HG02642 (cell line): ENCODE data around the gene TMEM212.
A peak's percentile ranks its signal among the peaks of the same experiment; 100 is the strongest.
"Not testable (repeated sequence)": the region's sequence is repeated elsewhere in the genome, so short reads cannot be mapped to it uniquely, and the experiment has no call there.

Source experiments
- ATAC-seq: cut with Tn5 transposase; IDR thresholded peaks from one replicate; pipeline ENCODE4 v1.9.1; 2021; ENCODE audit warnings: mild to moderate bottlenecking; ENCODE audit not compliant: unreplicated experiment, poor library complexity

Gene TMEM212

DNA sequence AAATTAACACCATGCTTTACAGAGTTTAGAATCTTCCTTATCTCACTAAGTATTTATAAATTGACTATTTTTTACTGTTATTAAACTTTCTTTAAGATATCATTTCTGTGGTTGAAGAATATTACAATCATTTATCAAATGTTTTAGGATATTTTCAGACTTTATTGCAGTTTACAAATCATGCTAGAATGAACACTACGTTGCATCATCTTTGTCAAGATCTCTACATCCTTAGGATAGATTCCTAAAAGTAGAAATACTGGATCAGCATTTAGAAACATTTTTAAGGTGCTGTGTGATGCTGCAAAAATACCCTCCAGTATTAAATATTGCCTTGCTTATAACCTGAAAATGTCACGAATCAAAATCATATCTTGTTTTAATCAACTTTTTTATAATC, 30.3 kb upstream of the TMEM212 start:
- ATAC-seq: no peak

DNA sequence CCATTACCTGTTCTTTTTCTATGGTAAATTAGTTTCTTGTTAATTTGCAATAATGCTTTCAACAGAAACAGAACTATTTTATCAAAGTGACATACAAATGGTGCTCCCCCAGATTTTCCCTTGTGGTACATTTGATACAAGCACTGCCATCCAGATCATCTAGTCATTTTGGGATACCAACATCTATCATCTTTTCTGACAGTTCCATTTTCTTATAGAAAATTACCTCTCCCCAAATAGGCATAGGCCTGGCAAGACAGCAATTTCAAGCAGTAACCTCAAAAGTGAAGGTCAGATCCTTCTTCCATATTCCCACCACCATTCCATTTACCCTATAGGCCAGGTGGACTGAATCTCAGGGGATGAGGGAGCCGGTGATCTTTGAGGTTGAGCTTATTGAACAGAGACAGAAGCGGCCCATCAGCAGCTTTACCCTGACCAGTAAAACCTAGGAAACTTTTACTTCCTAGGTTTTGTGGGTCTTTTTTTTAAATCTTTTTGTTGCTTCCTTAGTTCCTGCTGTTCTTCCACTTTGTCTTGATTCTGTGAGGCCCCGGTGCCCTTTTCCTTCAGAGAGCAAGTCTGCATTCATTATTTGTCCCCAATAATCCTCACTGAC, 29.8 kb upstream of the TMEM212 start:
- no peak for ATAC-seq

DNA sequence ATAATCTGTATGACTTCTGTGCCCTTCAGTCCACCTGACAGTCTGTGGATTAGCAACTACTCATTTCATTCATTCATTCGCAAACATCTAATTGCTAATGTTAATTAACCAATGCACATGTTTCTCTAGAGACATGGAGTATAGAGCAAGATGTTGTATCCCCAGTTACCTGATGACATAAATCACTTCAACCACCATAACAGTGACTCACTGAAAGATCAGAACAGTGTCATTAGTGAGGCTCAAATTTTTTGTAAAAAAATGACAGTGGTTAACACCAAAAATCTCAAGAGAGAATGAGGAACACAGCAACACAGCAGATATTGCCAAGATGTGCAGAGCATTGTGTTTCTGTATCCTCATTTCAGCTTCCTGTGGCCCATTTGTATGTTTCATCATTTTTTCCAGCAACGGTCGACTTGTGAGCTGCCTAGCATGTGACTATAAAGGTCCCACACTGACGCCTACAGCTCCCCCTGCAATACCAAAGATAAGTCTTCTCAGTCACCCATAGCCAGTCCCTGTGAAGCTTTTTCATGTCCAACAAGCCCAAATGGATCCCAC, 29.2 kb upstream of the TMEM212 start:
- no peak for ATAC-seq

DNA sequence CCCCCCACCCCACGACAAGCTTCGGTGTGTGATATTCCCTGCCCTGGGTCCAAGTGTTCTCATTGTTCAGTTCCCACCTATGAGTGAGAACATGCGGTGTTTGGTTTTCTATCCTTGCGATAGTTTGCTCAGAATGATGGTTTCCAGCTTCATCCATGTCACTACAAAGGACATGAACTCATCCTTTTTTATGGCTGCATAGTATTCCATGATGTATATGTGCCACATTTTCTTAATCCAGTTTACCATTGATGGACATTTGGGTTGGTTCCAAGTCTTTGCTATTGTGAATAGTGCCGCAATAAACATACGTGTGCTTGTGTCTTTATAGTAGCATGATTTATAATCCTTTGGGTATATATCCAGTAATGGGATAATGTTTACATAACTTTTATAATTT, 28.5 kb upstream of the TMEM212 start:
- not testable (repeated sequence) for ATAC-seq

DNA sequence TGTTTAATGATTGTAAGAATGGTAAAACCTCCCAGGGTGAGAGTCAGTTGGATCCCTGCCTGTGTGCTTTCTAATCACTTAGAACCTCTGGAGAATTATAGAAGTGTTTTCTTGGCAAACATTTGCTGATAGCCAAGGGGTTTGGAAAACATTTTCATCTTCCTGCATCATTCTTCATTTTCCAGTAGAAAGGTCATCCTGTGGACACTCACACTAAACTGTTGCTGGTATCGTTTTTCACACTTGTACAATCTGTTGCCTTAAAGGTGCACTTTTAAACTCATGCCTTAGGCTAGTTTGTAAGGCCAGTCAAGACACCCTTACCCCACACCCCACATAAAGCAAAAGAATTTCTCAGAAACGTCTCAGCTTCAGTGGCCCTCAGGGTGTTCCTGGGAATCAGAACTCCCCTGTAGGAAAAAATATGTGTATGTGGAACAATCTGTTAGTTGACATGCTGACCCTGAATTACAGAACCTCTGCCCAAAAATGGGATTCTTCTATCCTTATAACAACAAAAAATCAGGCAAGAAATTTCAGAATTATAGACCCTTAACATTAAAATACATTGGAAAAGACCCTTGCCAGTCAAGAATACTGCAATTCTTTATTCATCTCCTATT, 27.1 kb upstream of the TMEM212 start:
- ATAC-seq: no peak

DNA sequence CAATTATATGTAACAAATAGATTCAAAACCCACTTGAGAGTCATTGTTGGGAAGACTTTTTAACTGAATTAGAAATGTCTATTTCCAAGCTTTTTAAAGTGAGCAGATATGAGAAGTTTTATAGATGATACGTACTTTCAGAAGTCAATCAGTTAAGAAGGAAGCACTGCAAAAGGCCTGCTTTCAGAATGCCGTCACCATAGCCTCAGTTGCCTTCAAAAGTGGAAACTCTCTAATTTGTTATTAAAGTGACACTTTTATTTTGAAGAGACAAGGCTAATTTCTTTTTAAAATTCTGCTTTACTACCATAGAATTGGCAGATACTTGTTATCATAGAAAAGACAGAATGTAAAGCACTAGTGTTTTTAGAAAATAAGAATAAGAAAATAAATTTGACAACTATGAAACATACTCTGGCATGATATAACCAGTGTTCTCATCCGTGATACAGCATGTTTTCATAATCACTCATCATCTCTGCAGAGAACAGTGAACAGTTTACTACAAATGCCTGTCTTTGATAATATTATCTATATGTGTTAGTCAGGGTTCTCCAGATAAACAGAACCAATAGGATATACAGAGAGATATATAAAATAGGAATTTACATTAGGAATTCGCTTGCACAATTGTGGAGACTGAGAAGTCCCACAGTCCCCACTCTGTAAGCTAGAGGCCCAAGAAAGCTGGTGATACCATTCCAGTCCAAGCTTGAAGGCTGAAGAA, 25.9 kb upstream of the TMEM212 start:
- no peak for ATAC-seq

DNA sequence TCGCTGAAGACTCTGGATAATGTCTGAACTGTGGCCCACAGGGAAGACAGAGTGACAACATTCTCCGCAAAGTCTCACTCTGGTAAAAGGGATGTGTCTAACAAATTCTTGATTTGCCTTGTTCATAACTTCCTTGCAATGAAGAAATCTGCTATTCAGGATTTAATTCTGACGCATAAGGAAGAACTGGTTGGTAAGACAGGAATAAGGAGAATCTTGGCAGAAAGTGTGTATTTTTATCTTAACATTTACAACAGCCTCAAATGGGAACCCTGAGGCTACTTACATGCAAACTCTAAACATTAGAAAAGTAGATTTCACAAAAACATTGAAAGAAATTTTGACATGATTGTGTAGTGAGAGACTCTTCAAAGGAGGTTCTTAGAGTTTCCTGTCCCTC, 22.1 kb upstream of the TMEM212 start:
- no peak for ATAC-seq

DNA sequence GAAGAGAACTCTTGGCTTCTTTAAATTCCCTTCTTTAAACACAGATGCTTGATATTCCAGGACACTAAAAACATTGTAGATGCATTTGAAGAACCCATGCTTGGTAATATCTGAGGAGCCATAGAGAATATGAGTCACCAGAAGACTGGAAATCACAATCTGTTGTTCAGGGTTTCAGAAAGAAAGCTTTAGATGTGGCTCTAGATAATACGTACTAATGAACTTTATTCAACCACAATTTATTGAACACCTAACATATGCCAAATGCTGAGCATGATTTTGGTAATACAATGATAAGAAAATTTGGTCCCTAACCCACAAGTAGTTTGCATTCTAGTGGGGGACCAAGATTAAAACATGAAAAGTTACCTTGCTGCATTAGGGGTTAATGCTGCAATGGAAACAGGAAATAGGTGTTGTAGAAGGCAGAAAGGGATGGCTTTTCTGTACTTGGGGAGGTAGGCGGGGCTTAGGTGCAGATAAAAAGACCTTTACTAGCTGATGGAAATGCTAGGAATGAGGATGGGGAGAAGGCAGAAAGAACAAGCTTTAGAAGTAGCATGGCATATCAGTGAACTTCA, 21.3 kb upstream of the TMEM212 start:
- no peak for ATAC-seq

DNA sequence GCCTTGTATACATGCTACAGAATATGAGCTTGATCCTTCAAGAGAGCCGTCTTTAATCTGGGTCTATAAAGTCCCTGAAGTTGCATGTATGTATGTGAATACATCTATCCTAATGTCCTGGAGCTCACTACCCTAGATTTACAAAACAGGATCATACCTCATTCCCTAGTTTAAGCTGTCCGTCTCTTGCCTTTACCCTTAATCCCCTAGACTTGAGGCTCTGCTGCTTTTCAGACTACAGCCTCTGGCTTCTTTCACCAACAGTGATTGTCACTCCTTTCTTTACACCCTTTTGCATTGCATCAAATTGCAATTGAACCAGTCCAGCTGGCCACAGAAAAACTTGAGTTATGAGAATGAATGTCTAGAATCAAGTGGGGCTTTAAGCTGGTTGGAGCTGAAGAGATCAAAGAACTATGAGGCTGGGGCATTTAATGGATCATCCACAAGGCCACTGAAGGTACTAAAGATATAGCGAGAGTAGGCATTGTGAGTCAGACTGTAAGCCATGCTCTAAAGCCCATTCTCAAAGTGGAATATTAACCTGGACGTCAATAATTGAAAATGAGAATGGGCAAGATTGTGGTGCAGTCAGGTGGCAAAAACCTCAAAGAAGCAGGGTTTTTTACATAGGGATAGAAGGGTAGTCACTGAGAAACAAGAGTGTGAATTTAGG, 20.6 kb upstream of the TMEM212 start:
- peak; percentile 67 for ATAC-seq

DNA sequence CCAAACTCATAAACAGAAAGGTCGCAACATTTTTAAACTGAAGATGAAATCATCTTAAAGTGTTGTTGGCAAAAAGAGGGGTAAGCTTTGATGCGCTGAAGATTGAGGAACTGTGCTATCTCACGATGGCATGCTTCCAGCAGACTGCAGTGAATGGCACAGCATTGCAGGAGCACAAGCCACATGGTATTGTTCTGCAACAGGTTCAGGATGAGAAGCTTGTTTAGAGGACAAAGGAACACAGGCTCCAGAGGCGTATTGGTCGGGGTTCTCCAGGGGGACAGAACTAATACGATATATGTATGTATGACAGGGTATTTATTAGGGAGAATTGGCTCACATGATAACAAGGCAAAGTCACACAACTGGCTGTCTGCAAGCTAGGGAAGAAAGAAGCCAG, 19.0 kb upstream of the TMEM212 start:
- ATAC-seq: no peak

DNA sequence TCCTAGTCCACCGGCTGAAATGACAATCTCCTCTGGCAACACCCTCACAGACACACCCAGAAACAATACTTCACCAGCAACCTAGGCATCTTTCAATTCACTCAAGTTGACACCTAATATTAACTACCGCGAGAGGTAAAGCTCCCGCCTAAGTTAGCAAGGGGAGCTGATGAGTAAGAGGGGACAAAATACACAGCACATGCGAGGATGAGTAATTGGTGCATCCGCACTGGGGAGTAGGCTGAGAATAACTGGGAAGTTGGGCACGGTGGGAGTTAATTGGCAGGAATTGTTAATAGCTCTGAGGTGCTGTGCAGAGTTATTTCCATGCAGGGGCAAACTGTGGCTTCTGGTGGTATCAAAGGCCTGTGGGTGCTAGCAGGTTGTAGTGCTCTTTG, 18.3 kb upstream of the TMEM212 start:
- no peak for ATAC-seq

DNA sequence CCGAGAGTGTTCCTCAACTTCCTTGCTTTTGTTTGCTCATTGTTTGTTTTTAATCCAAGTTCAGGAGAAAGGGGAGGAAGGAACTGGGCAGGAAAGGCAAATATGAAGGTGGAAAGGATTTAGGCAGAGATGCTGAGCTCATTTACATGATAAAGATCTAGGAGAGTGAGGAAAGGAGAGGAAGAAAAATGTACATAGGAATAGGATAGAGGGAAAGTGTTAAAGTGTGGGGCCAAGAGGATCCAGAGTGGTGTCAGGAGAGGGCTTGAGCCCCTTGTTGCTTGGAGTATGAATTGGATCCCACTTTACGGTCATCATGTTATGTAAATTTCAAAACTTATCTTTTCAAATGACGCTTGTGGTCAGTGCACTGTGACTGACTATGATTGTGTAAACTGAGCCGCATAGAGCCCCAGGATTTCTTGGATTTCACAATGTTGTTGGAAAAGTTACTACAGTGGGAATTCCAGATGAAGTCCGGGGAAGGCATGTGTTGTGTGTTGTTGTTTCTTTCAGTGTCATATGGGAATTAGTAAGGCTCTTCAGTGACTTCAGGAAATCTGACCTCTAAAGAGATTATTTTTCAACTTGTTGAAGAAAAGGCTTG, 17.8 kb upstream of the TMEM212 start:
- ATAC-seq: no peak

DNA sequence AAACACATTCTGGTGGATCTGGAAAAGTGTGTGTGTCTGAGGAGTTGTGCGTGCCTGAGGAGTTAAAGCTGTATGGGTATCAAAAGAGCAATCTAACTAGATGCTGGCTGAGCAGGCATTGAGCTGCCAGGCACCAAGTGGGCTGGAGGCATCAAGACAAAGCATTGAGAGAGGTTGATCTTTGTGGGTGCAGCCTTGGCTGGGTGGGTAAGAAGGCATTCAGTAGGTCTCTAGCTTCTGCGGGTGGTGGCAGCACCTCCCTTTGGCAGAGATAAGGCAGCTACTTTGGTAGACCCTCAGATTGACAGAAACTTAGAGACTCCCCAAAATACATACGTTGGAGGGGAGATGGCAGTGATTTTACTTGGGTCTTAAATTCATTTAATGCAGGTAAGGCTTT, 15.8 kb upstream of the TMEM212 start:
- ATAC-seq: no peak

DNA sequence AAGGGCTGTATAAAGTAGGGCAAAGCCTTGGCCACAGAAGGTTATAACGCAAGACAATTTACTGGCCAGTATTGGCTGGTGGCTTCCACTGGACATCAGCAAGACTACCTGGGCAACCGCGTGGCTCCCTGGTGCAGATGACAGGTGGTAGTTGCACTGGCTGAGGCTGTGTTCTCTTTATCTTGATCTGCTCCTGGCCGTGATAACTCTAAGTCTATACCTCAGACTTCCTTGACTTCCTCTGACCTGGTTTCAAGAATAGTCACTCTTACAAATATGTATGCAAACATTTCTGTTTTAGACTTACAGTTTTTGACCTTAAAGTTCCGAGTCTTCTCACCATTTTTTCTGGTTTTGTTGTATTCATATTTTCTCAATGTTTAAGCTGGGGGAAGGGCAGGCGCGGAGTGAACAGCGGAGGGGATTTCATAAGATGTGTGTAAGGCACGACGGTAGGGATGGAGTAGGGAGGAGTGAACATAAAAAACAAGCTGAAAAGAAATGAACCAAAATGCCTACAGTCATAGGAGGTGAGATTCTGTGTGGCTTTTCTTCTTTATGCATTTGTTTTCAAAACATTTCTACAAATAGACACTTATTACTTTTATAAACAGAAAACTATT, 15.2 kb upstream of the TMEM212 start:
- ATAC-seq: no peak

DNA sequence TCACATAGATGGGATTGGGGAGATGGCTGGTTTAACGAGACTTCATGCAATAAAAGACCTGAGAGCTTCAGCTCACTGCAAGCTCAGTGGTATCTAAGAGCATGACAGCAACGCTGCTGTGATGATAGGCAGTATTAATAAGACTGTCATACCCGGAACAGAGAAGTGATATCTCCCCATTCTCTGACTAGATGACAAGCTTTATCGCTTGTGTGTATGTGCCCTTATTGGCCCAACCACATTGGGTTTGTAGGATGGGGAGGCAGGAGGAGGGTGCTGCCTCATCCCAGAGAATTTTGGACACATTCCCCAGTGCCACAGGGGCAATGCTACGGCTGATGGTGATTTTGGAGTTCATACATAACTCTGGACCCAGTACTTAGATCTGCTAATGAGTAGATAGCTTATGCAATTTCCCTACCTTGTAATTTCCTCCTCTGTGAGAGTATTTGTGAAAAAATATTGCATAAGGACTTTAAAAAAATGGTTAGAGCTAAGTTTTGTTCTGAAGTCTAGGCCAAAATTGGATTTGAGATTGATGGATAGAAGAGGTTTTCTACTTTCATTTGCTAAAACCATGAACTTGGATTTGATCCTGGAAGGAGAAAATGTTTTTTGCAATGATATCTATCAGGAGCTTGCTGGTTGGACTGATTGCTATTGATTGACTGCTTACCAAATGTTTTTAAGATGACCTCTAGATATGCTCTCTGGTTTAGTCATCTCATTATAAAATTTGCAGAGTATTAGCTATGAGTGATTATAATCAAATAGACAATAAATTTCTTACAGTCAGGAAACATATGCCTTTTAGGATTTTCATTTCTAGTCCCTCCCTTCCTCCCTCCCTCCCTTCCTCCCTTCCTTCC, 14.0 kb upstream of the TMEM212 start:
- ATAC-seq: no peak

DNA sequence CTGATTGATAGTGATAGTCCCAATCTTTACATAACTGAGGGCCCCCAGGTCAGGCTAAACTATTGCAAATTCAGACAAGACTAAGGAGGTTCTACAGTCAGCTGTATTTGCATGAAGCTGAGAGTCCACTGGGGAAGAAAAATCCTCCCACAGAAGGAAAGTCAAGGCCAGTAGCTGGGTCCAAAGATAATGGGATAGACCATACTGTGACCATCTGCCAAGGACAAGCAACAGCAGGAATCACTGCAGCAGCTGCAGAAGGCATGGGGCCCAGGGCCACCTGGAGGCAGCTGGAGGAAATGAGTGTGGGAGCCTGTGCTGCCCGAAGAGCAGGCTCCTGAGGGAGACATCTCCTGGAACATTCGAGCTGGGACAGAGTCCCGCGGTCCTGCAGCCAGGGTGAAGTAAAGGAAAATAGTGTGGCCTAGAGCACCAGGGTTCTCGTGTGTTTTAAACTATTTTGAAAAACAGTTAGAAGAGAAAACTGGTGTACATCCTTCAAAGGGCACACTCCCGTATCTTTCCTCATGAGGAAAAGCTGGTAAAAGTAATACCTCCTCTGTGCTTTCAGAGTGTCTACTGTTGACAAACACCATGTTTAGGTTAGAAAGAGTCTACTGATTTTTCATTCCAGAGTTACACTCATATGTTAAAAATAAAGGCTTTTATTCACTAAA, 13.2 kb upstream of the TMEM212 start:
- peak; percentile 67 for ATAC-seq

DNA sequence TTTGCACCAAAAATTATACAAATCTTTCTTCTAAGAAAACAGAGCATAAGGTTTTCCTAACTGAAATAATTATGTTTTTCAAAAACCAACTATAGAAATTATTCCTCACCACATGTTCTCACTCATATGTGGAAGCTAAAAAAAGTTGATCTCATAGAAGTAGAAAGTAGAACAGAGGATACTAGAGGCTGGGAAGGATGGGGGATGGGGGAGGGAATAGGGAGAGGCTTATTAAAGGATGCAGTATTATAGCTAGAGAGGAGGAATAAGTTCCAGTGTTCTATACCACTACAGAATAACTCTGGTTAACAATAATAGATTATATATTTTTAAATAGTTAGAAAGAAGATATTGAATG, 12.7 kb upstream of the TMEM212 start:
- no peak for ATAC-seq

DNA sequence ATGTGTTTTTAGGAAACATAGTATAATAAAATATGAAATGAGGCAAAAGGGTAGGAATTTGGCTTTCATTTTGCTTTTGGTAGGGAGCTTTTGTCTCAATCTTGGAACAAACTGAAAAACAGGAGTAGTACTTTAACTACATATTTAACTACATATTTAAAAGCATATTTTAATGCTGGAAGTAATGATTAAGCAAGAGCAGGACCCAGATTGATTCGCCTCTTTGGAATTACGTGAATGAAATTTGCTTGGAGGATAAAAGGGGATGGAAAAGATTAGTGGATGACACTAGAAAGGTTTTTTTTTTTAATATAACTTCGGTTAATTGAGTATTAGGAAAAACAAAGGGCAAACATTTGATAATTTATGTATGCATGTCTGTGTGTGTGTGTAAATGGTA, 11.2 kb upstream of the TMEM212 start:
- no peak for ATAC-seq
